Transverse colon (tissue), 3 donors: ENCODE data around the gene PEX3.

ENCODE experiments used
- EP300 ChIP-seq: sonication (generic); formaldehyde crosslinking; IDR thresholded peaks from one replicate; pipeline ENCODE4 v1.6.1; 2017; ENCODE audit warnings: antibody characterized with exemption, low read depth
- POLR2AphosphoS5 ChIP-seq, 3 donors: sonication (generic); formaldehyde crosslinking; IDR thresholded peaks; one replicate each; pipeline ENCODE4 v1.6.1; 2016; ENCODE audit warnings: antibody characterized with exemption in 3 of 3

DNA sequence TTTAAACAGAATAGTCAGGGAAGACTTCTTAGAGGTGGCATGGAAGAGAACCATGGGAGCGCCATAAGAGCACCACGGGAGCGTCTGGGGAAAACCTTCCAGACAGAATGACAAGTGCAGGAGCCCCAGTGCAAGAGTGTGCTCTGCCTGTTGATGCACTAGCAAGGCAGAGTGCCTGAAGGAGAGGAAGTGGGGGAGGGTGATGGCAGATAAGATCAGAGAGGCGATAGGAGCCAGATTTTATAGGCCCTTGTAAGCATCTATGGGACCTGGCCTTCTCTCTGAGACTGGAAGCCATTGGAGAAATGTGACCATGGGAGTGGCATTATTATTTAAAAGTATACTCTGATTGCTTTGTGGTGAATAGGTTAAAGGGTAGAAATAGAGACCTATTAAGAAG lies 47.8 kb downstream of the PEX3 start:
- no peak for TF ChIP-seq POLR2AphosphoS5 (IDR thresholded peaks at IDR 0.05)
- TF ChIP-seq EP300: no peak
